Measurements from ENCODE around the gene HIVEP3.

- no peak for TF ChIP-seq POLR2AphosphoS5 (IDR thresholded peaks at IDR 0.05; ENCODE audit: borderline replicate concordance, low read depth, low read length)
- TF ChIP-seq EZH2 (IDR thresholded peaks at IDR 0.05), result no peak
- TF ChIP-seq FOXP2 (optimal IDR thresholded peaks at IDR 0.05; ENCODE audit: control extremely low read depth, extremely low read length, insufficient read depth), result no peak
These were observed 275.6 kb downstream of the HIVEP3 start for GRCh38 chr1:41642922-41643821.
